Activated T-cell treated with anti-CD3 and anti-CD28 coated beads, Interleukin-2, amount 50 U/mL, for 24 hours (primary cell): ENCODE results near the gene KIF19.
A peak's percentile ranks its signal among the peaks of the same experiment; 100 is the strongest.

Experiments
- DNase-seq: peaks from one replicate; pipeline ENCODE4 v3.0.0-alpha.2; 2020
- H3K27ac Mint-ChIP-seq: 2 replicates; pipeline ENCODE4 v1.8.0; 2020; ENCODE audit warnings: mild to moderate bottlenecking, mixed read lengths
- H3K27me3 Mint-ChIP-seq: 2 replicates; pipeline ENCODE4 v1.8.0; 2020; ENCODE audit warnings: mixed read lengths
- H3K36me3 Mint-ChIP-seq: 2 replicates; pipeline ENCODE4 v1.8.0; 2020; ENCODE audit warnings: low read depth, mixed read lengths
- H3K4me1 Mint-ChIP-seq: 2 replicates; pipeline ENCODE4 v1.8.0; 2020; ENCODE audit warnings: low read depth, mixed read lengths
- H3K4me3 Mint-ChIP-seq: 2 replicates; pipeline ENCODE4 v1.8.0; 2020; ENCODE audit warnings: mild to moderate bottlenecking, moderate library complexity, mixed read lengths
- H3K9me3 Mint-ChIP-seq: 2 replicates; pipeline ENCODE4 v1.8.0; 2020; ENCODE audit warnings: mixed read lengths

The KIF19 gene

DNA sequence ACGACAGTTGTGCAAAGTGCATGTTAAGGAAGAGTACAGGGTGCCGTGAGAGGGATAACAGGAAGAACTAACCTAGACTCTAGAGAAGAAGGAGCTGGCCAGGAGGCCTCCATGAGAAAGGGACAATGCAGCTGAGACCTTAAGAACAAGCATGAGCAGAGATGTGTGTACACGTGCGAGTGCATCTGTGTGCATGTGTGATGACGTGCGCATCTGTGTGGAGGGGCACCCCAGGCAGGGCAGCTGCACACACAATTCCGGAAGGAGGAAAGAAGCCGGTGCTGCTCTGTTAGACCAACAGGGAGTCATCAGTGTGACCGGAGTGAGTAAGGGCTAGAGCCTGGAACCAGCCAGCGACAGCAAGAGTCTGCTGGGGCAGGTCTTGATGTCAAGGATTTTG, 7.6 kb upstream of the KIF19 start:
- no peaks in the 10 kb centered on the region for H3K36me3 Mint-ChIP-seq
- no peaks in the 10 kb centered on the region for H3K9me3 Mint-ChIP-seq
- H3K4me3 Mint-ChIP-seq: no peak overlapping the region
- no peaks in the 10 kb centered on the region for H3K4me1 Mint-ChIP-seq
- no peak for DNase-seq
- H3K27ac Mint-ChIP-seq: no peak overlapping the region
- H3K27me3 Mint-ChIP-seq: peaks cover 8% of the 10 kb centered on the region

DNA sequence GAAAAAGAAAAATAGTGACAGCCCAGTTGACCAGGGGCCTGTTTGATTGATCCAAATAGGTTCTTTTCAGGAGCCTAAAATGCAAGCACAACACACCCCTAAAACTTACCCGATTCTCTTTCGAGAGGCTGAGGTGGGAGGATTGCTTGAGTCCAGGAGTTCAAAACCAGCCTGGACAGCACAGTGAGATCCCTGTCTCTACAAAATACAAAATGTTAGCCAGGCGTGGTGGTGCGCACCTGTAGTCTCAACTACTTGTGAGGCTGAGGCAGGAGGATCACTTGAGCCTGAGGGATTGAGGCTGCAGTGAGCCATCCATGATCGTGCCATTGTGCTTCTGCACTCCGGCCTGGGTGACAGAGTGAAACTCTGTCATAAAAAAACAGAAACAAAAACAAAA, 1.5 kb upstream of the KIF19 start:
- Mint-ChIP-seq H3K4me1 (peaks cover 20% of the 10 kb centered on the region), H3K27me3 (peaks cover 42% of the 10 kb centered on the region), H3K4me3 (no peak overlapping the region), H3K9me3 (no peaks in the 10 kb centered on the region), H3K36me3 (no peaks in the 10 kb centered on the region), H3K27ac (no peak overlapping the region)
- no peak for DNase-seq

DNA sequence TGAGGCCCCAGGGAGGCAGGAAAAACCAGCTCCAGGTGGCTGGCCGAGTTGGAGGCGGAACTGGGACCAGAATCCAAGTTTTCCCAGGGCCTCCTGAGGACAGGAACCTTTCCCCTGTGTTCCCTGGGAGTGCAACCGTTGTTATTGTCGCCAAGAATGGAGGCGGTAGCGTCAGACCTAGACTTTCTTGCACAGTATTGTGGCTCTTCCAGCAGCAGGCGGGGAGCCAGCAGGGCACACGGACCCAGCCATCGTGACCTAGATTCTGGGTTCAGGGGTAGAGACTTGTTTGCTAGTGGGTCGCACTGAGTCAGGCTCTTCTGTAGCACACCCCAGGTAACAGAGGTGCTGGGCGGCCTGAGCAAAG, 667 bp upstream of the KIF19 start:
- Mint-ChIP-seq H3K9me3 (no peaks in the 10 kb centered on the region), H3K36me3 (no peaks in the 10 kb centered on the region), H3K4me1 (peaks cover 22% of the 10 kb centered on the region), H3K27ac (no peak overlapping the region), H3K27me3 (peaks cover 42% of the 10 kb centered on the region), H3K4me3 (no peak overlapping the region)
- no peak for DNase-seq

DNA sequence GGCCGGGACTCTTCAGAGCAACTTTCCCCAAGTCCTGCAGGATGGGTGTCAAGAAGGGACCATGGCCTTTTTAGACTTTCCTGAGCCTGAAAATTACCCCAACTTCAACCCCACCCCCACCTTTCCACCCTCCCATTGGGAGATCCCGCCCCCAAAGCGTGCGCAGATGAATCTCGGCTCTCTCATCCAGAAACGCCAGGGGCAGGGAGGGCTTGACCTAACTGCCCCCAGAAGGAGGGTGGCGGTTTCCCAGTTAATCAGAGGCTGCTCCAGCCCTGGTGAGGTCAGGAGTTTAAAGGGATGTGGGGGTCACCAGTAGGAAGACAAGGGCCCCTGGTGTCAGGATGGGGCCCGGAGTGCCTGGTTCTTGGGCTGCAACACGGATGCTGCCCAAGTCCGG, 480 bp downstream of the KIF19 start:
- Mint-ChIP-seq H3K27ac (no peak overlapping the region), H3K4me3 (peak overlapping the region; percentile 12), H3K27me3 (peaks cover 42% of the 10 kb centered on the region)

DNA sequence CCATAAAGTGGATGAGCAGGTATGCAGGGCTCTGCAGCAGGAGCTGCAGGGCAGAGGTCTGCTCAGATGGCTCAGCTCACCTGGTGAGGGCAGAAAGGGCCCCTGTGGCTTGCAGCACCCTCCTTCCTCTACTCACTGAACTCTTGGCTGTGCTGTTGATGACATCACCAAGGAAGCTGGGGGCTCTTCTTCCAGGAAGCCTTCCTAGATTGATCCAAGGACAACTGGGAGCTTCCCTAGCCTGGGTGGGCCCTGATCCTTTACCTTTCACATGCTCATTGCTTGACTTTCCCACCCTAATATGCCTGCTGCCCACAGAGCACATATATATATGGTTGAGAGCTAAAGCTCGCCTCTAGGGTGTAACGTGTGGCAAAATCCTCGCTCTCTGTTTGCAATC, 2.5 kb downstream of the KIF19 start:
- Mint-ChIP-seq H3K9me3 (no peaks in the 10 kb centered on the region), H3K4me1 (peaks cover 22% of the 10 kb centered on the region), H3K27me3 (peaks cover 34% of the 10 kb centered on the region), H3K36me3 (no peaks in the 10 kb centered on the region), H3K27ac (no peak overlapping the region), H3K4me3 (no peak overlapping the region)
- DNase-seq: no peak

More for the DNA sequence above, 480 bp downstream of the KIF19 start:
- peaks cover 22% of the 10 kb centered on the region for H3K4me1 Mint-ChIP-seq
- no peak for DNase-seq
- H3K36me3 Mint-ChIP-seq: no peaks in the 10 kb centered on the region
- H3K9me3 Mint-ChIP-seq: no peaks in the 10 kb centered on the region

DNA sequence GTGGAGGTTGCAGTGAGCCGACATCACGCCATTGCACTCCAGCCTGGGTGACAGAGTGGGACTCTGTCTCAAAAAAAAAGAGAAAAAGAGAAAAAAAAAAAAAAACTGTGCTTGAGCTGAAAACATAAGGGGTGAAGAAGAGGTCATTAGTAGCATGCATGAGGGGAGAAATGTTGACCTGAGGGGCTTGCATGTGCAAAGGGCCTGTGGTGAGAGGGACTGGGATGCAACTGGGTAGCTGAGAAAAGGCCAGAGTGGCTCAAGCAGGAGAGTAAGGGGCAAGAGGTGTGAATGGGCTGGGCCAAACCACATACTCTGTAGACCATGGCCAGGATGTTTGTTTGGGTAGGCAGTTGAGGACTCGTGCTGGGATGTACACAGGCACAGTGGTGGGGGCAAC, 3.4 kb downstream of the KIF19 start:
- H3K4me3 Mint-ChIP-seq: no peak overlapping the region
- H3K36me3 Mint-ChIP-seq: no peaks in the 10 kb centered on the region
- H3K4me1 Mint-ChIP-seq: peaks cover 22% of the 10 kb centered on the region
- H3K27ac Mint-ChIP-seq: no peak overlapping the region
- no peak for DNase-seq
- H3K9me3 Mint-ChIP-seq: no peaks in the 10 kb centered on the region
- H3K27me3 Mint-ChIP-seq: peaks cover 30% of the 10 kb centered on the region

DNA sequence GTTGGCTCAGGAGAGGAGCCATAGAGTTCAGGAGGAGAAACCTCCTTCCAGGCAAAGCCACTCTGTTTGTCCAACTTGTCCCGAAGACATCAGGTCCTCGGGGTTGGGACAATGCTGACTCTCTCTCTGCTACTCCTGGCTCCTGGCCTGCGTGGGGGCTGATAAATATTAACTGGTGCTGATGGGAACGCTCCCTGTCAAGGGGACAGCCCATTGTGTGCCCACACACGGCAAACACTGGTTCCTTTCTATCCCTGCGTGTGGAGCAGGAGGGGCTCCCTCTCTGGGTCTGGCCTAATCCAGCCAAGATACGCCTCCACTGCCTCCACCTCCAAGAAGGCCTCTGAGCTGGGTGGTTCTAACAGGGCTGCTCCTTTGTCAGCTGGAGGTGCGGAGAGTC, 4.4 kb downstream of the KIF19 start:
- no peak overlapping the region for H3K27ac Mint-ChIP-seq
- H3K27me3 Mint-ChIP-seq: peaks cover 20% of the 10 kb centered on the region

DNA sequence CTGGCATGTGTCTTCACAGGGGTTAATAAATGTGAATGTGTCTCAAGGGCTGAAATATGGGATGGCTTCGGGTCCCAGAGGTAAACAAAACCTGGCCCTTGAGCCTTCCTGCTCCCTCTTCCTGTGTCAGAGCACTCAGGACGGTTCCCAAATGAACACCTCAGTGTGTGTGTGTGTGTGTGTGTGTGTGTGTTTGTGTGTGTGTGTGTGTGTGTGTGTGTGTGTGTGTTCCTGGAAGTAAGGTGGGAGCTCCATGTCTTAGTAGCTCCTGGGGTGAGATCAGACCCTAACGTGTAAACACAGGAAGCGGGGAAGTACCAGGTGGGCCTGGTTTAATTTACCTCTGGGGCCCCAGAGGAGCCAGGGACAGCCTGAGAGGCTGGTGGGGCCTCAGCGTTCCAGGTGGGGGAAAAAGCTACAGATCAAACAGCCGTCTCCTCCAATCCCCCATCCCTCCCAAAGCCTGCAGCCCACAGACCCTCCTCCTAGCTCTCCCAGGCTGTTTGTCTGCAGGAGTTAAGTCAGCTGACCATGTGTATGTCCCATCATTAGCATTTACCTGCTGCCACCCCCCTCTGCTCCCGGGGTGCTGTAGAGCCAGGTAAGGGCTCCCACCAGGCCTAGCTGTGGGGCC, 6.1 kb downstream of the KIF19 start:
- Mint-ChIP-seq H3K27ac (no peak overlapping the region), H3K36me3 (no peaks in the 10 kb centered on the region), H3K4me1 (peaks cover 10% of the 10 kb centered on the region), H3K4me3 (no peak overlapping the region), H3K9me3 (no peaks in the 10 kb centered on the region), H3K27me3 (peaks cover 8% of the 10 kb centered on the region)
- no peak for DNase-seq

More for the DNA sequence above, 4.4 kb downstream of the KIF19 start:
- DNase-seq: no peak
- H3K9me3 Mint-ChIP-seq: no peaks in the 10 kb centered on the region
- H3K36me3 Mint-ChIP-seq: no peaks in the 10 kb centered on the region
- peaks cover 18% of the 10 kb centered on the region for H3K4me1 Mint-ChIP-seq
- no peak overlapping the region for H3K4me3 Mint-ChIP-seq

DNA sequence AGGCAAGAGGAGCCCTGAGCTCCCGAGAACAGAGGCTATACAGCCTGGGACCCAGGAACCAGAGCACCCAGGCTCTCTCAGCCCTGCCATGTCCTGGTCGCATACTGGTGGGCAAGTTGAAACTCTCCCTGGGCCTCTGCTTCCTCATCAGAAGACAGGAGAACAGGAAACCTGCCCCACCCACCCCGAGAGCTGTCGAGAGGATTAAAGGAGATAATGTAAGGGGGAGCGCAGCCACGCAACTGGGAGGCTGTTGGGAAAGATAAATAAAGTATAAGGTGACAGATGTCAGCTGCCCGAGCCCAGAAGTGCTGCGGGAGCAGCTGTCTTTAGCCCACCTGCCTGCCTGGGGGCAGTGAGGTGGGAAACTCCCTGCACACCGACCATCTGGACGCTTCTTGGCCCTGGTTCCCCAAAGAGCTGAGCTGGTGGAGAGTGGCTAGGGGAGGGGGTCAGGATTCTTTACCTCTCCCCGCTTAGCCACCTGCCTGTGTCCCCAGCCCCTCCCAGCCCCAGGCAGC, 6.8 kb downstream of the KIF19 start:
- Mint-ChIP-seq H3K36me3 (no peaks in the 10 kb centered on the region), H3K4me1 (peaks cover 10% of the 10 kb centered on the region), H3K9me3 (no peaks in the 10 kb centered on the region), H3K27me3 (peaks cover 2% of the 10 kb centered on the region), H3K27ac (no peak overlapping the region), H3K4me3 (no peak overlapping the region)
- no peak for DNase-seq

DNA sequence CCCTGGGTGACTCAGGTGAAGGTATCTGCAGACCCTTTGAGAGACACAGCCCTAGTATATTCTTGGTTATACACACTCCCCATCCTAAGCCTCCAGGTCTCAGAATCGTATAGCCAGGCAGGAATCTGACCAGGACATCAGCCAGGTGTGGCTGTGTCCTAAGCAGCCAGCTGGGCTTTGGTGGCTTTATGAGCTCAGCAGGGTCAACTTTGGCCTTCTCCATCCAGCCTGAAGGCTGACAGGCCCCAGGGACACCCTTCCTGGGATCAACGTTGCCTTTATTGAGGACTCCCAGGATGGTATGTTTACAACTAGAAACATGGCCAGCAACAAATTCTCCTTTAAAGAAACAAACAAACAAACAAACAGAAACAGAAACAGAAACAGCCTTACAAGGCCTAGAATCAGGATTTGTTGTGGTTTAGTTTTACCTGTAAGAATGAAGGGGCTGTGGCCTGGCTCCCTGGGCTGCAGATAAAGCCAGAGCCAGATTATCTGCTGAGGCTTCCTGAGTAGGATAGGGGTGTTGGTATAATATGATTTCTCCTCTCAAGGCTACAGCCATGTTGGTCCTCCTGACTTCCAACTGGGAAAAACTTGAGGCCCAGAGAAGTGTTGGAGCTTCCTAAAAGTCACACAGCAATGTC, 8.5 kb downstream of the KIF19 start:
- Mint-ChIP-seq H3K9me3 (no peaks in the 10 kb centered on the region), H3K36me3 (no peaks in the 10 kb centered on the region), H3K4me3 (no peak overlapping the region), H3K27ac (no peak overlapping the region), H3K27me3 (no peaks in the 10 kb centered on the region), H3K4me1 (peaks cover 1% of the 10 kb centered on the region)
- no peak for DNase-seq

DNA sequence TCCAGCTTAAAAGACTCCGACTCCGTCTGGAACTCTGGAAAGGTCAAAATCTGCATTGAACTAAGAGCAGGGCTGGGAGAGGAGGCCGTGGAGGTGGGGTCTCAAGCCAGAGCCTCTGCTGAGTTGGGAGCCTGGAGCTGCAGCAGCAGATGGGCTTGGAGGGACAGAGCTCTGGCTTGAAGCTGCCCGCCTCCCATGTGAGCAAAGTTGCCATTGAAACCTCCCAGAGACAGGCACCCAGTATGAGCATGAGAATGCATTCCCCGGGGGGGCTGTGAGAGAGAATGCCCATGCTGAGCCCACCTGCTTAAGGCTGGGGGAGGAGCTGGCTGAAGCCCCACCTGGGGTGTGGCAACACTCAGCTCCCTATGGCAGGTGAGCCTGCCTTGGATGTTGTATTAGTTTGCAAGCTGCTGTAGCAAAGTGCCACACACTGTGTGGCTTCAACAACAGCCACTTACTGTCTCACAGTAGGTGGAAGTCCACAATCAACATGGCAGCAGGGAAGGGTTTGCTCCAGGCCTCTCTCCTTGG, 9.6 kb downstream of the KIF19 start:
- Mint-ChIP-seq H3K36me3 (no peaks in the 10 kb centered on the region), H3K4me1 (no peaks in the 10 kb centered on the region), H3K27ac (no peak overlapping the region), H3K4me3 (no peak overlapping the region), H3K9me3 (no peaks in the 10 kb centered on the region), H3K27me3 (no peaks in the 10 kb centered on the region)
- DNase-seq: no peak

DNA sequence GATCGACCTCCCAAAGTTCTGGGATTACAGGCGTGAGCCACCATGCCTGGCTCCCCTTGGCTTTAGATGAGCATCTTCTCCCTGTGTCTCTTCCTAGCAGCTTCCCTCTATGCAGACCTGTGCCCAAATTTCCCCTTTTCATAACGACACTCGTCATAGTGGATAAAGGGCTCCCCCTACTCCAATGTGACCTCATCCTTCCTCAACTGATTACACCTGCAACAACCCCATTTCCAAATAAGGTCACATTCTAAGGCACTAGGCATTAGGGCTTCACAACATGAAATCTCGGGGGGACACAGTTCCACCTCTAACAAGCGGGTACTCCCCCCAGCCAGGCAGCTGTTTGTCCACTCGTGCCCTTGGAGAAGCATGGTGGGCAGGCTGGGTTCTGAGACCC, 10.3 kb downstream of the KIF19 start:
- Mint-ChIP-seq H3K4me1 (no peaks in the 10 kb centered on the region), H3K27me3 (no peaks in the 10 kb centered on the region), H3K9me3 (no peaks in the 10 kb centered on the region), H3K27ac (no peak overlapping the region), H3K4me3 (no peak overlapping the region), H3K36me3 (no peaks in the 10 kb centered on the region)
- DNase-seq: no peak

DNA sequence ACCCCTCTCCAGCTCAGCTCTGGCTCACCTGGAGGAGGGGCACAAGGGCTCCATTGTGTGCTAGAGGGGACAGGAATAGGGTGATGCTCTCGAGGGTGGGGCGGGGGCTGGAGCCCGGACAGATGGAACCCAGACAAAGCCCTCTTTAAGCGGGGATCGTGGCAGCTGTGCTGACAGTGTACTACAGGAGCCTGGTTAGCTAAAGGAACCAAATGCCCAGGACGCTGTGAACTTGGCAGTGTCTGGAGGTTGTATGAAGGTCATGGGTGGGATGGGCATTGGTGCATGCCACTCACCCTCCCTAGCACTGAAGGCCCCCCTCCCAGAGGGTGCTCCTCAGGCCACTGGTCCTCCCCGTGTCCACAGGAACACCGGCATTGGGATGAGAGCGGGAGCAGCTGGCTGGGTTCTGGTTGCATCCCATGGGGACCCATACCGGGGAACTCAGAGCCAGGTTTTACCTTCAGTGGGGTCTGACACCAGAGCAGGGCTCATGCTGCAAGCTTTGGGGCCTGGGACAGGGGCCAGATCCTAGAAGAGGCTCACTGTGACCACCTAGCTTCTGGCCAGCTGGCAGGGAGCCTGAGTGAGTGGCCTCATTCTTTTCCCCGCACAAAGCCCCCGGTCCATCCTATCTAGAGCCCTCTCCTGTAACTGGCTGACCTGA, 11.9 kb downstream of the KIF19 start:
- Mint-ChIP-seq H3K4me3 (no peak overlapping the region), H3K4me1 (no peaks in the 10 kb centered on the region), H3K36me3 (no peaks in the 10 kb centered on the region), H3K9me3 (no peaks in the 10 kb centered on the region), H3K27ac (no peak overlapping the region), H3K27me3 (no peaks in the 10 kb centered on the region)
- DNase-seq: no peak

DNA sequence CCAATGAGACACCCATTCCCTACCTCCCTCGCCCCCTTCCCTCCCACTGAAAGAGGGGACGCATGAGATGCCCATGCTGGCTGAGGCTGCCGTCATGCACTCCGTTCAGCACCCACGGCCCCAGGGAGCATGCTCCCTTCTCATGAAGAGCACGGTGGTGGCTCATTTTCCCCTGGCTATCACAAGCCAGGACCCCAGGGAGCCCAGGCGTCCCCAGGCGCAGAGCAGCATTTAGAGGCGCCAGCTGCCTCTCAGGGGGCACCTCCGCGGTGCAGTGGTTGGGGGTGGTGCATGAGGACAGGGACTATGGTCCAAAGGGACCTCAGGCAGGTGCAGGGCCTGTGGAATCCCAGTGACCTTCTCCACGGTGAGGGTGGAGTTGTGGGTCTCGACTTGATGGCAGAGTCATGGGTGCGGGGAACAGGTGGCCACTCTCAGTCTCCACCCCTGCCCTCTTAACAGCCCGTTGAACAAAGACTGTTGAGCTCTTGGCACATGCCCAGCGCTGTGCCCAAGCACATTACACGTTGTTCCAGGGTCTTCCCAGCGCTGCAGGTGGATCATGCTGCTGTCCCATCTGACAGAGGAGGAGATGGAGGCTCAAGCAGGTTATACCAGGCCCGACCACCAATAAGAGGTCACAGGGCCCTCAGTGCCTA, 13.6 kb downstream of the KIF19 start:
- Mint-ChIP-seq H3K4me1 (no peaks in the 10 kb centered on the region), H3K9me3 (no peaks in the 10 kb centered on the region), H3K4me3 (no peak overlapping the region), H3K27me3 (no peaks in the 10 kb centered on the region), H3K36me3 (no peaks in the 10 kb centered on the region), H3K27ac (no peak overlapping the region)
- DNase-seq: no peak
